Measurements from ENCODE around the gene SLC39A6. TPM values are rescaled to one million over a fixed set of nuclear protein-coding genes. Genes with fewer than 3 reads are reported as not detected.

The SLC39A6 gene
- total and polyA plus RNA-seq, 2 donors (not counting 3 experiments of a cell fraction or from before 2014, with no cell fraction given) = 13.8 to 23.1 TPM

DNA sequence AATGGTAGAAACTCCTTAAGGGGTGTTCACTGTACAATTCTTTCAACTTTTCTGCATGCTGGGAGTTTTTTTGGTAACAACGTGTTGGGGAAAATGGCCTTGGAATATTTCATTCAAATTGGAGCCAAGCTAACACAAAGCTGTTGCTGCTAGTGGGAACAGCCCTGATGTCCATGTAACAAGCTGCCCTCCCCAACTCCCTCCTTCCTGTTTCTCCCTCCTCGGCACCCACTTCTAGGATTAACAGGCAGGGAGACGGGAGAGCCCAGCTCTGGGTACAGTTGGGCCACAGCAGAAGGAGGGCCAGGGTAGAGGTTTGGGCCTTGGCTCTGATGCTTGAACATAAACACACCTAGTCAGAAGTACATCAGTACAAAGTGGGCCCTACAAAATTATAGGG is 48.8 kb upstream of the SLC39A6 start:
- Histone ChIP-seq H3K27ac (ENCODE audit: insufficient read depth, low read depth, low read length) (no peak overlapping the region), H3K36me3 (ENCODE audit: control insufficient read depth in 2 of 2, extremely low read depth in 1 of 2, insufficient read depth in 2 of 2, low read length in 2 of 2) (peaks cover 0 to 5% of the 10 kb centered on the region in 2 experiments), H3K79me2 (ENCODE audit: control insufficient read depth, insufficient read depth, low read length) (no peaks in the 10 kb centered on the region), H3K4me2 (ENCODE audit: insufficient read depth, low read length) (no peak overlapping the region), H3K27me3 (ENCODE audit: control insufficient read depth in 2 of 2, insufficient read depth in 2 of 2, low read length in 2 of 2) (no peaks in the 10 kb centered on the region), H4K20me1 (replicated peaks; ENCODE audit: control insufficient read depth, extremely low read depth, insufficient read depth, low read length) (no peaks in the 10 kb centered on the region), H3K4me3 (replicated peaks in 1 of 3; ENCODE audit: insufficient read depth in 1 of 3, low read depth in 1 of 3, low read length in 3 of 3) (no peak overlapping the region), H3K9me3 (replicated peaks; ENCODE audit: control insufficient read depth, insufficient read depth, low read length) (no peaks in the 10 kb centered on the region), H2AFZ (ENCODE audit: low read depth, low read length) (no peak overlapping the region), H3K9me1 (replicated peaks; ENCODE audit: control insufficient read depth, extremely low read depth, insufficient read depth, low read length) (no peaks in the 10 kb centered on the region), H3K4me1 (ENCODE audit: control insufficient read depth, extremely low read depth, insufficient read depth, low read length) (peaks cover 21% of the 10 kb centered on the region), H3K9ac (replicated peaks; ENCODE audit: extremely low read depth, insufficient read depth, low read length) (no peak overlapping the region)
- intact Hi-C loops (cut with micrococcal nuclease) = loop anchor here (2.0 kb wide), 1 partner anchor 465 kb away; no protein-coding TSS in a partner anchor
- no peak for TF ChIP-seq JUN (IDR thresholded peaks at IDR 0.05; ENCODE audit: borderline replicate concordance, insufficient read depth, insufficient read length, low read depth)
- DNase-seq (ENCODE audit: low read depth, low spot score) = no peak
- POLR2A ChIA-PET = no interaction called here
- CTCF ChIA-PET = no interaction called here
- BruUV-seq (replicated peaks) = no TSS peak
- FAIRE-seq = no peak
- dilution Hi-C loops (cut with MboI; ENCODE audit: extremely low pct_ligation_motif_present, low sequenced_read_pairs) = no loop called here

DNA sequence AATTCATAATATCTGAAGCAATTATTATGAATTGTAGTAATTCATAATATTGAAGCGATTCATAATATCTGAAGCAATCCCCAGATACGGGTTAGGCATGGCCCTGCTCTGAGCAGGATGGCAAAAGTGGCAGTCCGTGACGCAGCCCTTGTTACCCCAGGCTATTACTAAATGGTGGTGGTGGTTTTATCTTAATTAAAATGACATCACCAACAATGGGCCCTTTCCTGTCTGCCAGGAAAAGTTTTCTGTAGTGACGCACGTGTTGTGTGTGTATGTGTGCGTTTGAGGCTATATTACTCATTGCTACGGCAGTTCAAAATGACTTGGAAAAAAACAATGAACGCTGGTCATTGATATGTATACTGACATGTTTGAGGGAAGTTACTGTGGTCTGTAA is 47.6 kb upstream of the SLC39A6 start:
- peak; percentile 61 for TF ChIP-seq FOS (IDR thresholded peaks at IDR 0.05; ENCODE audit: borderline replicate concordance, insufficient read depth, low read length)
- TF ChIP-seq EZH2 (IDR thresholded peaks at IDR 0.05; ENCODE audit: borderline replicate concordance, low read depth, low read length, severe bottlenecking) = no peak
- no peak for TF ChIP-seq GATA2 (IDR thresholded peaks at IDR 0.05; ENCODE audit: insufficient read depth, insufficient read length, low read depth, low read length)
- TF ChIP-seq, protein P1, sequence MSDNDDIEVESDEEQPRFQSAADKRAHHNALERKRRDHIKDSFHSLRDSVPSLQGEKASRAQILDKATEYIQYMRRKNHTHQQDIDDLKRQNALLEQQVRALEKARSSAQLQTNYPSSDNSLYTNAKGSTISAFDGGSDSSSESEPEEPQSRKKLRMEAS (IDR thresholded peaks at IDR 0.05; ENCODE audit: insufficient read depth, insufficient read length) = peak; percentile 80
- TF ChIP-seq, protein P2, sequence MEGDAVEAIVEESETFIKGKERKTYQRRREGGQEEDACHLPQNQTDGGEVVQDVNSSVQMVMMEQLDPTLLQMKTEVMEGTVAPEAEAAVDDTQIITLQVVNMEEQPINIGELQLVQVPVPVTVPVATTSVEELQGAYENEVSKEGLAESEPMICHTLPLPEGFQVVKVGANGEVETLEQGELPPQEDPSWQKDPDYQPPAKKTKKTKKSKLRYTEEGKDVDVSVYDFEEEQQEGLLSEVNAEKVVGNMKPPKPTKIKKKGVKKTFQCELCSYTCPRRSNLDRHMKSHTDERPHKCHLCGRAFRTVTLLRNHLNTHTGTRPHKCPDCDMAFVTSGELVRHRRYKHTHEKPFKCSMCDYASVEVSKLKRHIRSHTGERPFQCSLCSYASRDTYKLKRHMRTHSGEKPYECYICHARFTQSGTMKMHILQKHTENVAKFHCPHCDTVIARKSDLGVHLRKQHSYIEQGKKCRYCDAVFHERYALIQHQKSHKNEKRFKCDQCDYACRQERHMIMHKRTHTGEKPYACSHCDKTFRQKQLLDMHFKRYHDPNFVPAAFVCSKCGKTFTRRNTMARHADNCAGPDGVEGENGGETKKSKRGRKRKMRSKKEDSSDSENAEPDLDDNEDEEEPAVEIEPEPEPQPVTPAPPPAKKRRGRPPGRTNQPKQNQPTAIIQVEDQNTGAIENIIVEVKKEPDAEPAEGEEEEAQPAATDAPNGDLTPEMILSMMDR (IDR thresholded peaks at IDR 0.05; ENCODE audit: extremely low read depth in 1 of 2, insufficient read depth in 1 of 2, low read depth in 1 of 2, low read length in 2 of 2) = no peak
- TF ChIP-seq JUN (IDR thresholded peaks at IDR 0.05; ENCODE audit: borderline replicate concordance, insufficient read depth, insufficient read length, low read depth) = peak; percentile 96
- peak; percentile 12 for TF ChIP-seq POLR2A (IDR thresholded peaks at IDR 0.05; ENCODE audit: low read depth, low read length)
- TF ChIP-seq MYC (IDR thresholded peaks at IDR 0.05; ENCODE audit: low read depth, low read length) = no peak
- no peak for TF ChIP-seq POLR2AphosphoS5 (IDR thresholded peaks at IDR 0.05; ENCODE audit: insufficient read depth, low read depth, low read length)
- no TSS peak for BruUV-seq (replicated peaks)
- Histone ChIP-seq H3K9me1 (replicated peaks; ENCODE audit: control insufficient read depth, extremely low read depth, insufficient read depth, low read length) (no peaks in the 10 kb centered on the region), H3K9me3 (replicated peaks; ENCODE audit: control insufficient read depth, insufficient read depth, low read length) (no peaks in the 10 kb centered on the region), H3K27ac (ENCODE audit: insufficient read depth, low read depth, low read length) (peak overlapping the region; percentile 88), H3K36me3 (ENCODE audit: control insufficient read depth in 2 of 2, extremely low read depth in 1 of 2, insufficient read depth in 2 of 2, low read length in 2 of 2) (peaks cover 0 to 7% of the 10 kb centered on the region in 2 experiments), H3K4me3 (replicated peaks in 1 of 3; ENCODE audit: insufficient read depth in 1 of 3, low read depth in 1 of 3, low read length in 3 of 3) (no peak overlapping the region), H3K27me3 (ENCODE audit: control insufficient read depth in 2 of 2, insufficient read depth in 2 of 2, low read length in 2 of 2) (no peaks in the 10 kb centered on the region), H3K9ac (replicated peaks; ENCODE audit: extremely low read depth, insufficient read depth, low read length) (peak overlapping the region; percentile 41), H3K4me2 (ENCODE audit: insufficient read depth, low read length) (peak overlapping the region; percentile 19), H4K20me1 (replicated peaks; ENCODE audit: control insufficient read depth, extremely low read depth, insufficient read depth, low read length) (no peaks in the 10 kb centered on the region), H3K4me1 (ENCODE audit: control insufficient read depth, extremely low read depth, insufficient read depth, low read length) (peaks cover 21% of the 10 kb centered on the region), H2AFZ (ENCODE audit: low read depth, low read length) (no peak overlapping the region), H3K79me2 (ENCODE audit: control insufficient read depth, insufficient read depth, low read length) (no peaks in the 10 kb centered on the region)
- DNase-seq (ENCODE audit: low read depth, low spot score) (peak; percentile 87), FAIRE-seq (peak; percentile 62)
- intact Hi-C loops (cut with micrococcal nuclease) = loop anchor here (1.0 to 2.0 kb wide), 2 partner anchors 18 to 464 kb away; no protein-coding TSS in a partner anchor
- CTCF ChIA-PET = interaction anchor here (1.1 to 1.6 kb wide), 2 partner anchors 10 to 33 kb away, joined by 3 read pairs; no protein-coding TSS in a partner anchor
- dilution Hi-C loops (cut with MboI; ENCODE audit: extremely low pct_ligation_motif_present, low sequenced_read_pairs) = no loop called here
- POLR2A ChIA-PET = no interaction called here
